OCI-LY1 (cell line): Measurements from ENCODE around the gene SRL.

Experiments used
- H2AFZ ChIP-seq: fragments of 200-600 bp; sonication (generic), shearing (Covaris generic); 2 replicates; pipeline ENCODE4 v1.6.0; 2014; ENCODE audit warnings: antibody characterized with exemption, mild to moderate bottlenecking, low read length
- H3F3A ChIP-seq: fragments of 200-600 bp; sonication (generic), shearing (Covaris generic); 2 replicates; pipeline ENCODE4 v1.6.0; 2014; ENCODE audit warnings: mild to moderate bottlenecking, antibody characterized with exemption, low read length, moderate library complexity; ENCODE audit not compliant: insufficient read depth
- H3K27ac ChIP-seq: fragments of 200-600 bp; sonication (generic); 2 replicates; pipeline ENCODE4 v1.5.1; 2014; ENCODE audit warnings: low read length, mixed run types, mild to moderate bottlenecking, low read depth; ENCODE audit not compliant: poor library complexity, severe bottlenecking
- H3K27me3 ChIP-seq: fragments of 200-600 bp; sonication (generic); 2 replicates; pipeline ENCODE4 v1.6.0; 2014; ENCODE audit warnings: antibody characterized with exemption, mild to moderate bottlenecking, low read length, moderate library complexity; ENCODE audit not compliant: insufficient read depth
- H3K36me3 ChIP-seq: fragments of 200-600 bp; sonication (generic); 2 replicates; pipeline ENCODE4 v1.6.1; 2014; ENCODE audit warnings: mild to moderate bottlenecking, antibody characterized with exemption, low read length, moderate library complexity, mixed read lengths; ENCODE audit not compliant: insufficient read depth
- H3K4me1 ChIP-seq: fragments of 200-600 bp; sonication (generic); 2 replicates; pipeline ENCODE4 v1.5.1; 2014; ENCODE audit warnings: mild to moderate bottlenecking, low read length, moderate library complexity; ENCODE audit not compliant: insufficient read depth, severe bottlenecking
- H3K4me2 ChIP-seq: fragments of 200-600 bp; sonication (generic), shearing (Covaris generic); 2 replicates; pipeline ENCODE4 v1.6.1; 2014; ENCODE audit warnings: low read length
- H3K4me3 ChIP-seq: fragments of 200-600 bp; sonication (generic); 2 replicates; pipeline ENCODE4 v1.5.1; 2014; ENCODE audit warnings: low read length, low read depth, mild to moderate bottlenecking, mixed read lengths; ENCODE audit not compliant: poor library complexity, severe bottlenecking
- H3K79me2 ChIP-seq: fragments of 200-600 bp; shearing (Covaris generic); 2 replicates; pipeline ENCODE4 v1.6.1; 2016; ENCODE audit warnings: mixed run types, low read length, mixed read lengths; ENCODE audit not compliant: insufficient read depth
- H3K9ac ChIP-seq: fragments of 200-600 bp; sonication (generic), shearing (Covaris generic); 2 replicates; pipeline ENCODE4 v1.6.1; 2014; ENCODE audit warnings: mild to moderate bottlenecking, low read length, mixed read lengths
- H3K9me2 ChIP-seq: fragments of 200-600 bp; sonication (generic), shearing (Covaris generic); 2 replicates; pipeline ENCODE4 v1.6.1; 2014; ENCODE audit warnings: low read depth, mild to moderate bottlenecking, low read length, mixed read lengths
- H3K9me3 ChIP-seq: fragments of 200-600 bp; shearing (Covaris generic); 2 replicates; pipeline ENCODE4 v1.6.1; 2014; ENCODE audit warnings: low read length, mixed read lengths
- H4K20me1 ChIP-seq: fragments of 200-600 bp; sonication (generic), shearing (Covaris generic); 2 replicates; pipeline ENCODE4 v1.6.0; 2016; ENCODE audit warnings: mild to moderate bottlenecking, low read length; ENCODE audit not compliant: insufficient read depth
- CTCF ChIP-seq: fragments of 200-600 bp; sonication (generic), shearing (Covaris generic); IDR thresholded peaks from 2 replicates; pipeline ENCODE4 v1.5.1; 2017; ENCODE audit warnings: mild to moderate bottlenecking, antibody characterized with exemption, low read length, moderate library complexity, mixed read lengths
- EZH2 ChIP-seq: fragments of 200-600 bp; sonication (generic), shearing (Covaris generic); IDR thresholded peaks from 2 replicates; pipeline ENCODE4 v1.8.0; 2017; ENCODE audit warnings: borderline replicate concordance, mixed run types, mild to moderate bottlenecking, antibody characterized with exemption, low read length, moderate library complexity, mixed read lengths

The SRL gene

DNA sequence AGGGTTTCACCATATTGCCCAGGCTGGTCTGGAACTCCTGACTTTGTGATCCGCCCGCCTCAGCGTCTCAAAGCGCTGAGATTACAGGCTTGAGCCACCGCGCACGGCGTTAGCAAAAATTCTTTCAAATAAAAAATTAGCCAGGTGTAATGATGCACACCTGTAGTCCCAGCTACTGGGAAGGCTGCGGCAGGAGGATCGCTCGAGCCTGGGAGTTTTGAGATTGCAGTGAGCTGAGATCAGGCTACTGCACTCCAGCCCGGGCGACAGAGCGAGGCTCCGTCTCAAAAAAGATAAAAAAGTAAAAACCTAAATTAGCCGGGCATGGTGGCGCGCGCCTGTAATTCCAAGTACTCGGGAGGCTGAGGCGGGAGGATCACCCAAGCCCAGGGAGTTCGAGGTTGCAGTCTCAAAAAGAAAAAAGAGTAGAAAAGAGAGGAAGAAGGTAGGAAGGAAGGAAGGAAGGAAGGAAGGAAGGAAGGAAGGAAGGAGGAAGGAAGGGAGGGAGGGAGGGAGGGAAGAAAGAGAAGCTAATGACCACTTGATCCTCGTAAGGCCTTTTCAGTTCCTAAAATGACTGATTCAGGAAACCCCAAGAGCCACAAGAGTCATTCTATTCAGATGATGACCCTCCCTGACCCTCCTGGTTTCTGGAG, 59.2 kb downstream of the SRL start:
- no peaks in the 10 kb centered on the region for H3K9me2 ChIP-seq
- no peak overlapping the region for H3K27ac ChIP-seq
- no peaks in the 10 kb centered on the region for H3K27me3 ChIP-seq
- H3K4me1 ChIP-seq, result peaks cover 10% of the 10 kb centered on the region
- peak overlapping the region; percentile 76 for H3K4me2 ChIP-seq
- no peaks in the 10 kb centered on the region for H3K79me2 ChIP-seq
- no peak overlapping the region for H2AFZ ChIP-seq
- peak overlapping the region; percentile 70 for H3K4me3 ChIP-seq
- TF ChIP-seq EZH2 (no peak), CTCF (no peak)
- no peaks in the 10 kb centered on the region for H3K9me3 ChIP-seq
- peak overlapping the region; percentile 75; the same call in 1 of the 2 replicates for H3K9ac ChIP-seq
- no peaks in the 10 kb centered on the region for H4K20me1 ChIP-seq
- no peaks in the 10 kb centered on the region for H3K36me3 ChIP-seq
- no peaks in the 10 kb centered on the region for H3F3A ChIP-seq

DNA sequence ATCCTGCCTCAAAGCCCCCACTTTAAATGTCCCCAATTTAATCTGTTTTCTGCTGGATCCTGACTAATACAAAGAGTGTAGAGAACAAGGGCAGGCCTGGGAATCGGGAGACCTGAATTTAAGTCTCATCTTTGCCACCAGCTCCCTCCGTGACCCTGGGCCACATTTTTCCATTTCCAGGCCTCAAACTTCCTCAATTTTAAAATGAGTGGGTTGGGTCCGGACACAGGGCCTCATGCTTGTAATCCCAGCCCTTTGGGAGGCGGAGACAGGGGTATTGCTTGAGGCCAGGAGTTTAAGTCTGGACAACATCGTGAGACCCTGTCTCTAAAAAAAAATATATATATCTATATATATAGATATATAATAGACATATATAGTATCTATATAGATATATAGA, 61.4 kb downstream of the SRL start:
- no peak overlapping the region for H3K4me2 ChIP-seq
- H3K4me3 ChIP-seq, result no peak overlapping the region
- no peak overlapping the region for H2AFZ ChIP-seq
- H3K9ac ChIP-seq, result no peak overlapping the region
- TF ChIP-seq EZH2 (no peak), CTCF (no peak)
- peaks cover 10% of the 10 kb centered on the region for H3K4me1 ChIP-seq
- H3K9me3 ChIP-seq, result no peaks in the 10 kb centered on the region
- no peaks in the 10 kb centered on the region for H3F3A ChIP-seq
- no peaks in the 10 kb centered on the region for H3K36me3 ChIP-seq
- H3K27ac ChIP-seq, result no peak overlapping the region
- no peaks in the 10 kb centered on the region for H3K27me3 ChIP-seq
- H4K20me1 ChIP-seq, result no peaks in the 10 kb centered on the region
- no peaks in the 10 kb centered on the region for H3K79me2 ChIP-seq
- H3K9me2 ChIP-seq, result no peaks in the 10 kb centered on the region

DNA sequence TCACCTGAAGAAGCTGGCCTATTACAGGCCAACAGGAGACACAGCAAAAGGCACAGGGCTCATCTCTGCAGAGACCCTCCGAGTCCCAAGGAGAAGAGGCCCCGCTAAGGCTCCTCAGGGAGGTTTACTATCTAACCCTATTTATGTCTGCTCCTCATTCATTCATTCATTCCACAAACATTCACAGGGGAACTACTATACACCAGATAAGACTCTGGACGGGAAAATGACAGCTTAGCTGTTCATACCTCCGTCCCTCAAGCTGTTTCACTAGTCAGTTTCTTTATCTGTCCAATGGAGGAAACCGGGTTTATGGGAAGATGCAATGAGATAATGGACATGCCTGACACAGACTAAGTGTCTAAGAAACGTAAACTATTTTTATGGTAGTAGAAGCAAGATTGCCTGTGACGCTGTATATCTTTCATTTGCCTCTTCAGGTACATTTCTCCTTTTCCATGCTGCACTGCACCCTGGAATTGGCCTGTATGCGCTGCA, 62.1 kb downstream of the SRL start:
- Histone ChIP-seq H3K27me3 (no peaks in the 10 kb centered on the region), H3K9ac (no peak overlapping the region), H3K27ac (no peak overlapping the region), H3K4me3 (no peak overlapping the region), H3K4me1 (peaks cover 10% of the 10 kb centered on the region), H4K20me1 (no peaks in the 10 kb centered on the region), H3K9me2 (no peaks in the 10 kb centered on the region), H3K9me3 (no peaks in the 10 kb centered on the region), H2AFZ (no peak overlapping the region), H3F3A (no peaks in the 10 kb centered on the region), H3K36me3 (no peaks in the 10 kb centered on the region), H3K4me2 (no peak overlapping the region), H3K79me2 (no peaks in the 10 kb centered on the region)
- TF ChIP-seq EZH2 (no peak), CTCF (no peak)
